Neural progenitor cell (in vitro differentiated cells): ENCODE measurements around the gene PCDH15. TPM values are rescaled to one million over a fixed set of nuclear protein-coding genes. Genes with fewer than 3 reads are reported as not detected.

Experiments used
- DNase-seq: peaks from one replicate; pipeline ENCODE4 v3.0.0-alpha.2; 2016; ENCODE audit warnings: low spot score
- H2AFZ ChIP-seq: fragments of 200-600 bp; sonication (generic); replicated peaks from 2 replicates; pipeline ENCODE4 v1.6.1; 2016; ENCODE audit warnings: antibody characterized with exemption
- H3F3A ChIP-seq: fragments of 200-600 bp; sonication (generic); 2 replicates; pipeline ENCODE4 v1.6.1; 2016; ENCODE audit warnings: antibody characterized with exemption, low read depth
- H3K27ac ChIP-seq: fragments of 200-600 bp; sonication (generic); 2 replicates; pipeline ENCODE4 v1.5.1; 2016; ENCODE audit warnings: mild to moderate bottlenecking
- H3K27me3 ChIP-seq: fragments of 200-600 bp; sonication (generic); 2 replicates; pipeline ENCODE4 v1.6.1; 2016; ENCODE audit warnings: mild to moderate bottlenecking, moderate library complexity
- H3K36me3 ChIP-seq: fragments of 200-600 bp; sonication (generic); 2 replicates; pipeline ENCODE4 v1.5.1; 2016
- H3K4me1 ChIP-seq: fragments of 200-600 bp; sonication (generic); 2 replicates; pipeline ENCODE4 v1.6.1; 2016; ENCODE audit warnings: mixed run types
- H3K4me2 ChIP-seq: fragments of 200-600 bp; sonication (generic); 2 replicates; pipeline ENCODE4 v1.6.1; 2016
- H3K4me3 ChIP-seq: fragments of 200-600 bp; sonication (generic); 2 replicates; pipeline ENCODE4 v1.5.1; 2016
- H3K79me2 ChIP-seq: fragments of 200-600 bp; sonication (generic); 2 replicates; pipeline ENCODE4 v1.6.1; 2016; ENCODE audit warnings: low read depth
- H3K9ac ChIP-seq: fragments of 200-600 bp; sonication (generic); 2 replicates; pipeline ENCODE4 v1.6.1; 2016
- H3K9me3 ChIP-seq: fragments of 200-600 bp; sonication (generic); 2 replicates; pipeline ENCODE4 v1.5.1; 2016; ENCODE audit warnings: low read depth
- H4K20me1 ChIP-seq: fragments of 200-600 bp; sonication (generic); 2 replicates; pipeline ENCODE4 v1.6.1; 2016; ENCODE audit warnings: low read depth
- H3K27ac Mint-ChIP-seq: 3 replicates; pipeline ENCODE4 v1.8.0; 2021; ENCODE audit warnings: mixed read lengths
- H3K27me3 Mint-ChIP-seq: 2 replicates; pipeline ENCODE4 v1.8.0; 2022; ENCODE audit warnings: low read depth, mild to moderate bottlenecking, inconsistent platforms, moderate library complexity, mixed read lengths; ENCODE audit not compliant: insufficient read depth
- H3K36me3 Mint-ChIP-seq: 3 replicates; pipeline ENCODE4 v1.8.0; 2021; ENCODE audit warnings: mixed read lengths
- H3K4me1 Mint-ChIP-seq: 3 replicates; pipeline ENCODE4 v1.8.0; 2021; ENCODE audit warnings: mixed read lengths
- H3K4me3 Mint-ChIP-seq: 3 replicates; pipeline ENCODE4 v1.8.0; 2021; ENCODE audit warnings: mild to moderate bottlenecking, moderate library complexity, mixed read lengths
- H3K9me3 Mint-ChIP-seq: 3 replicates; pipeline ENCODE4 v1.8.0; 2020; ENCODE audit warnings: mixed read lengths
- EZH2 ChIP-seq: fragments of 200-600 bp; sonication (generic); IDR thresholded peaks from 2 replicates; pipeline ENCODE4 v1.6.1; 2017; ENCODE audit warnings: antibody characterized with exemption, mild to moderate bottlenecking, moderate library complexity
- EZH2phosphoT487 ChIP-seq: fragments of 200-600 bp; sonication (generic); IDR thresholded peaks from 2 replicates; pipeline ENCODE4 v1.6.1; 2017; ENCODE audit warnings: antibody characterized with exemption
- total RNA-seq: library from RNA; depleted of rRNA; stranded (reverse); fragments of >200 nt; gene quantifications from 2 replicates; pipeline ENCODE4 v1.2.3, GENCODE V29; 2015; ENCODE audit warnings: low replicate concordance
- TF ChIP-seq, protein P1 (sequence below): fragments of 200-600 bp; sonication (generic); IDR thresholded peaks from 2 replicates; pipeline ENCODE4 v1.5.1; 2017; ENCODE audit warnings: antibody characterized with exemption, mild to moderate bottlenecking

Gene PCDH15
- total RNA-seq, 1 donor from 2014 or later, result 0.17 TPM

GRCh38 chr10:54587971-54588370 lies 213.1 kb downstream of the PCDH15 start:
- no peaks in the 10 kb centered on the region for H3K9me3 Mint-ChIP-seq
- no peaks in the 10 kb centered on the region for H3K27me3 Mint-ChIP-seq

DNA sequence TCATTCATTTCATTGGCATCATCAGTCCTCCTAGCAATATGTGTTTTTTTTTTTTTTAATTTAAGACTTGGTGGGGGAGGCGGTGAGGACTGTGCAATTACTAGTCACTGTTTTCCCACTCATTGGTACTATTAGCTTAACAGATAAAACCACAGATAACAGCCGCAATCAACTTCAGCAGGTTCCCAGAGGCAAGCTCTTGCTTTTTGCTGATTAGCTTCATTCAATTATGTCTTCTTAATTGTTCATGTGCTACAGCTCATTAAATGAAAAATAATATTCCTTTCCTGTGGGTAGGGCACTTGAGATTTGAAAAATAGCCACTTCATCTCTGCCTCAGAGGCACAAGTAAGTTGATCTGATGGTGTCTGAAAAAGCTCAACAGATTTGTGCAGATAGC lies 215.5 kb downstream of the PCDH15 start:
- no peaks in the 10 kb centered on the region for H3K9me3 ChIP-seq
- H2AFZ ChIP-seq, result no peak overlapping the region
- no peaks in the 10 kb centered on the region for H3F3A ChIP-seq
- Mint-ChIP-seq H3K4me3 (no peak overlapping the region), H3K9me3 (no peaks in the 10 kb centered on the region), H3K27ac (no peak overlapping the region), H3K36me3 (no peaks in the 10 kb centered on the region), H3K27me3 (no peaks in the 10 kb centered on the region), H3K4me1 (no peaks in the 10 kb centered on the region)
- TF ChIP-seq EZH2, result no peak
- TF ChIP-seq EZH2phosphoT487, result no peak
- TF ChIP-seq, protein P1, sequence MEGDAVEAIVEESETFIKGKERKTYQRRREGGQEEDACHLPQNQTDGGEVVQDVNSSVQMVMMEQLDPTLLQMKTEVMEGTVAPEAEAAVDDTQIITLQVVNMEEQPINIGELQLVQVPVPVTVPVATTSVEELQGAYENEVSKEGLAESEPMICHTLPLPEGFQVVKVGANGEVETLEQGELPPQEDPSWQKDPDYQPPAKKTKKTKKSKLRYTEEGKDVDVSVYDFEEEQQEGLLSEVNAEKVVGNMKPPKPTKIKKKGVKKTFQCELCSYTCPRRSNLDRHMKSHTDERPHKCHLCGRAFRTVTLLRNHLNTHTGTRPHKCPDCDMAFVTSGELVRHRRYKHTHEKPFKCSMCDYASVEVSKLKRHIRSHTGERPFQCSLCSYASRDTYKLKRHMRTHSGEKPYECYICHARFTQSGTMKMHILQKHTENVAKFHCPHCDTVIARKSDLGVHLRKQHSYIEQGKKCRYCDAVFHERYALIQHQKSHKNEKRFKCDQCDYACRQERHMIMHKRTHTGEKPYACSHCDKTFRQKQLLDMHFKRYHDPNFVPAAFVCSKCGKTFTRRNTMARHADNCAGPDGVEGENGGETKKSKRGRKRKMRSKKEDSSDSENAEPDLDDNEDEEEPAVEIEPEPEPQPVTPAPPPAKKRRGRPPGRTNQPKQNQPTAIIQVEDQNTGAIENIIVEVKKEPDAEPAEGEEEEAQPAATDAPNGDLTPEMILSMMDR, result no peak
- no peak overlapping the region for H3K4me3 ChIP-seq
- no peaks in the 10 kb centered on the region for H3K36me3 ChIP-seq
- no peak overlapping the region for H3K4me2 ChIP-seq
- H3K27me3 ChIP-seq, result no peaks in the 10 kb centered on the region
- H3K9ac ChIP-seq, result no peak overlapping the region
- H4K20me1 ChIP-seq, result no peaks in the 10 kb centered on the region
- no peak overlapping the region for H3K27ac ChIP-seq
- no peaks in the 10 kb centered on the region for H3K4me1 ChIP-seq
- no peaks in the 10 kb centered on the region for H3K79me2 ChIP-seq
- DNase-seq, result no peak

More at GRCh38 chr10:54587971-54588370, 213.1 kb downstream of the PCDH15 start:
- no peaks in the 10 kb centered on the region for H4K20me1 ChIP-seq
- no peak for DNase-seq
- no peaks in the 10 kb centered on the region for H3K4me1 ChIP-seq
- H3K9ac ChIP-seq, result no peak overlapping the region
- Mint-ChIP-seq H3K4me3 (no peak overlapping the region), H3K4me1 (no peaks in the 10 kb centered on the region), H3K36me3 (no peaks in the 10 kb centered on the region), H3K27ac (no peak overlapping the region)
- no peaks in the 10 kb centered on the region for H3K36me3 ChIP-seq
- H3F3A ChIP-seq, result no peaks in the 10 kb centered on the region
- no peaks in the 10 kb centered on the region for H3K27me3 ChIP-seq
- TF ChIP-seq EZH2phosphoT487 (no peak), EZH2 (no peak)
- TF ChIP-seq, protein P1, result no peak
- H3K9me3 ChIP-seq, result no peaks in the 10 kb centered on the region
- H3K4me3 ChIP-seq, result no peak overlapping the region
- H3K79me2 ChIP-seq, result no peaks in the 10 kb centered on the region
- no peak overlapping the region for H3K27ac ChIP-seq
- no peak overlapping the region for H2AFZ ChIP-seq
- H3K4me2 ChIP-seq, result no peak overlapping the region

GRCh38 chr10:54577682-54578081 lies 223.3 kb downstream of the PCDH15 start:
- no peaks in the 10 kb centered on the region for H3K79me2 ChIP-seq
- no peak overlapping the region for H3K27ac Mint-ChIP-seq
- H3K36me3 Mint-ChIP-seq, result no peaks in the 10 kb centered on the region
- no peaks in the 10 kb centered on the region for H4K20me1 ChIP-seq
- H3K4me3 Mint-ChIP-seq, result no peak overlapping the region
- no peak overlapping the region for H2AFZ ChIP-seq
- no peaks in the 10 kb centered on the region for H3K4me1 Mint-ChIP-seq
- no peaks in the 10 kb centered on the region for H3K27me3 ChIP-seq
- H3K9me3 ChIP-seq, result no peaks in the 10 kb centered on the region
- TF ChIP-seq, protein P1, result no peak
- no peaks in the 10 kb centered on the region for H3F3A ChIP-seq
- no peak for DNase-seq
- H3K27me3 Mint-ChIP-seq, result no peaks in the 10 kb centered on the region
- H3K27ac ChIP-seq, result no peak overlapping the region
- no peaks in the 10 kb centered on the region for H3K36me3 ChIP-seq
- no peaks in the 10 kb centered on the region for H3K4me1 ChIP-seq
- H3K9me3 Mint-ChIP-seq, result peaks cover 2% of the 10 kb centered on the region
- no peak overlapping the region for H3K4me2 ChIP-seq
- H3K9ac ChIP-seq, result no peak overlapping the region
- H3K4me3 ChIP-seq, result no peak overlapping the region
